Esophagus muscularis mucosa (tissue), 4 donors: ENCODE measurements around the gene HDDC2. TPM values are rescaled to one million over a fixed set of nuclear protein-coding genes. Genes with fewer than 3 reads are reported as not detected.

ENCODE experiments used
- DNase-seq: peaks from one replicate; pipeline ENCODE4 v3.0.0-alpha.2; 2017; ENCODE audit errors: extremely low spot score
- H3K27ac ChIP-seq, 4 donors: fragments of 200-600 bp; sonication (generic); replicated peaks in 1 of 4; 1 replicate in 3 of 4; 2 replicates in 1 of 4; pipeline ENCODE4 v1.5.1; 2016 to 2019; ENCODE audit warnings: mild to moderate bottlenecking in 1 of 4
- H3K27me3 ChIP-seq, 4 donors: fragments of 200-600 bp; sonication (generic); one replicate each; pipeline versions ENCODE4 v1.5.1 to v1.6.0; 2016 to 2019
- H3K36me3 ChIP-seq, 4 donors: fragments of 200-600 bp; sonication (generic); one replicate each; pipeline ENCODE4 v1.5.1; 2016 to 2019
- H3K4me1 ChIP-seq, 4 donors: fragments of 200-600 bp; sonication (generic); one replicate each; pipeline ENCODE4 v1.5.1; 2016 to 2019
- H3K4me3 ChIP-seq, 4 donors: fragments of 200-600 bp; sonication (generic); 1 replicate in 2 of 4; 2 replicates in 2 of 4; pipeline ENCODE4 v1.5.1; 2016 to 2019; ENCODE audit warnings: mild to moderate bottlenecking in 4 of 4, moderate library complexity in 1 of 4
- H3K9me3 ChIP-seq, 4 donors: fragments of 200-600 bp; sonication (generic); 1 replicate in 3 of 4; 2 replicates in 1 of 4; pipeline ENCODE4 v1.5.1; 2016 to 2019
- CTCF ChIP-seq, 3 experiments: fragments of 200-600 bp in 2 of 3; fragments of 450-650 bp in 1 of 3; sonication (generic) in 2 of 3; IDR thresholded peaks; one replicate each; pipeline ENCODE4 v1.5.1; 2017 to 2019; ENCODE audit warnings: antibody characterized with exemption in 3 of 3, mild to moderate bottlenecking in 2 of 3, moderate library complexity in 1 of 3
- EP300 ChIP-seq: sonication (generic); formaldehyde crosslinking; IDR thresholded peaks from one replicate; pipeline ENCODE4 v1.6.1; 2017; ENCODE audit warnings: antibody characterized with exemption
- POLR2A ChIP-seq: fragments of 450-650 bp; IDR thresholded peaks from one replicate; pipeline ENCODE4 v1.6.1; 2017; ENCODE audit warnings: antibody characterized with exemption, moderate library complexity, mild to moderate bottlenecking, low read depth
- POLR2AphosphoS5 ChIP-seq, 2 donors: sonication (generic); formaldehyde crosslinking; IDR thresholded peaks; one replicate each; pipeline ENCODE4 v1.6.1; 2017; ENCODE audit warnings: antibody characterized with exemption in 2 of 2
- WGBS: methylation state at CpG from one replicate; pipeline ENCODE4 v1.1.5; 2018; 5-methylcytosine and 5-hydroxymethylcytosine counted together
- intact Hi-C: fragments of 100-400 bp; cut with DNase I; formaldehyde crosslinking; loops from one replicate; pipeline ENCODE4 v1.15.1; 2023
- total RNA-seq, 4 donors: library from RNA; depleted of rRNA; stranded (reverse); fragments of >200 nt; gene quantifications; one replicate each; pipeline versions ENCODE4 v1.1.0 to v1.2.1, GENCODE V29; 2016

The HDDC2 gene
- total RNA-seq, 4 donors from 2014 or later, result 29.6 to 47.7 (median 38.4) TPM

- Histone ChIP-seq H3K27me3 (no peaks in the 10 kb centered on the region), H3K9me3 (no peaks in the 10 kb centered on the region), H3K4me3 (no peak overlapping the region), H3K27ac (no peak overlapping the region), H3K36me3 (no peaks in the 10 kb centered on the region), H3K4me1 (peaks cover 0 to 11% (median 8%) of the 10 kb centered on the region in 4 donors)
- intact Hi-C loops, result no loop called here
- TF ChIP-seq POLR2A, result no peak
- no peak for TF ChIP-seq POLR2AphosphoS5 (IDR thresholded peaks at IDR 0.05)
- 96% methylated on average over 2 of the region's 2 CpGs for WGBS
- DNase-seq, result no peak
These were observed 47.9 kb downstream of the HDDC2 start for GRCh38 chr6:125253881-125254280.

GRCh38 chr6:125252891-125253290, 48.9 kb downstream of the HDDC2 start:
- Histone ChIP-seq H3K4me1 (peaks cover 0 to 11% (median 8%) of the 10 kb centered on the region in 4 donors), H3K36me3 (no peaks in the 10 kb centered on the region), H3K27ac (no peak overlapping the region), H3K9me3 (no peaks in the 10 kb centered on the region), H3K27me3 (no peaks in the 10 kb centered on the region), H3K4me3 (no peak overlapping the region)
- intact Hi-C loops, result no loop called here
- 84% methylated on average over 1 of the region's 1 CpG for WGBS
- no peak for TF ChIP-seq EP300
- TF ChIP-seq POLR2A, result no peak
- no peak for TF ChIP-seq POLR2AphosphoS5 (IDR thresholded peaks at IDR 0.05)
- no peak for TF ChIP-seq CTCF (IDR thresholded peaks at IDR 0.05)
- no peak for DNase-seq

GRCh38 chr6:125251516-125252220, 50.1 kb downstream of the HDDC2 start:
- no peak for DNase-seq
- Histone ChIP-seq H3K9me3 (no peaks in the 10 kb centered on the region), H3K27ac (peak overlapping the region in 1 of 4 donors; percentile 16), H3K4me3 (no peak overlapping the region), H3K27me3 (no peaks in the 10 kb centered on the region), H3K4me1 (peaks cover 0 to 11% (median 8%) of the 10 kb centered on the region in 4 donors), H3K36me3 (no peaks in the 10 kb centered on the region)
- intact Hi-C loops, result no loop called here
- no peak for TF ChIP-seq CTCF (IDR thresholded peaks at IDR 0.05)
- TF ChIP-seq POLR2AphosphoS5 (IDR thresholded peaks at IDR 0.05), result no peak
- TF ChIP-seq POLR2A, result no peak
- no peak for TF ChIP-seq EP300
- 43% methylated on average over 6 of the region's 6 CpGs for WGBS

- WGBS, result 81% methylated on average over 1 of the region's 1 CpG
- Histone ChIP-seq H3K27ac (no peak overlapping the region), H3K4me1 (peaks cover 0 to 11% (median 8%) of the 10 kb centered on the region in 4 donors), H3K36me3 (no peaks in the 10 kb centered on the region), H3K4me3 (no peak overlapping the region), H3K27me3 (no peaks in the 10 kb centered on the region), H3K9me3 (no peaks in the 10 kb centered on the region)
- intact Hi-C loops, result no loop called here
- DNase-seq, result no peak
- no peak for TF ChIP-seq POLR2A
- no peak for TF ChIP-seq CTCF (IDR thresholded peaks at IDR 0.05)
- TF ChIP-seq POLR2AphosphoS5 (IDR thresholded peaks at IDR 0.05), result no peak
- no peak for TF ChIP-seq EP300
These were observed 51.3 kb downstream of the HDDC2 start for GRCh38 chr6:125250511-125250910.

- Histone ChIP-seq H3K36me3 (no peaks in the 10 kb centered on the region), H3K4me1 (peaks cover 0 to 11% (median 8%) of the 10 kb centered on the region in 4 donors), H3K27ac (no peak overlapping the region), H3K4me3 (no peak overlapping the region), H3K9me3 (no peaks in the 10 kb centered on the region), H3K27me3 (no peaks in the 10 kb centered on the region)
- no peak for DNase-seq
- intact Hi-C loops, result no loop called here
- TF ChIP-seq EP300, result no peak
- no peak for TF ChIP-seq POLR2AphosphoS5 (IDR thresholded peaks at IDR 0.05)
- TF ChIP-seq POLR2A, result no peak
- no peak for TF ChIP-seq CTCF (IDR thresholded peaks at IDR 0.05)
- WGBS, result 87% methylated on average over 7 of the region's 7 CpGs
These were observed 53.6 kb downstream of the HDDC2 start for GRCh38 chr6:125248136-125248535.
